NCI-H460 (cell line): ENCODE results near the gene UBE2D2. TPM values are rescaled to one million over a fixed set of nuclear protein-coding genes. Genes with fewer than 3 reads are reported as not detected.
"Not testable (repeated sequence)": the region's sequence is repeated elsewhere in the genome, so short reads cannot be mapped to it uniquely, and the experiment has no call there.

ENCODE experiments used
- DNase-seq: peaks from one replicate; pipeline ENCODE4 v3.0.0-alpha.2; 2016; ENCODE audit warnings: low read depth; ENCODE audit errors: extremely low read depth
- polyA plus RNA-seq: library from polyadenylated mRNA; depleted of rRNA; stranded (reverse); fragments of >200 nt; gene quantifications from 2 replicates; pipeline ENCODE4 v1.2.3, GENCODE V29; 2014; cell fraction: nucleus; rRNA removed
- total RNA-seq: library from RNA; depleted of rRNA; stranded (reverse); fragments of >200 nt; shearing (Covaris generic); gene quantifications from 2 replicates; pipeline ENCODE4 v1.2.3, GENCODE V29; 2014; rRNA removed

The UBE2D2 gene
- total RNA-seq = 126 and 143 TPM in 2 replicates
- polyA plus RNA-seq = 59.9 and 68.6 TPM in 2 replicates

DNA sequence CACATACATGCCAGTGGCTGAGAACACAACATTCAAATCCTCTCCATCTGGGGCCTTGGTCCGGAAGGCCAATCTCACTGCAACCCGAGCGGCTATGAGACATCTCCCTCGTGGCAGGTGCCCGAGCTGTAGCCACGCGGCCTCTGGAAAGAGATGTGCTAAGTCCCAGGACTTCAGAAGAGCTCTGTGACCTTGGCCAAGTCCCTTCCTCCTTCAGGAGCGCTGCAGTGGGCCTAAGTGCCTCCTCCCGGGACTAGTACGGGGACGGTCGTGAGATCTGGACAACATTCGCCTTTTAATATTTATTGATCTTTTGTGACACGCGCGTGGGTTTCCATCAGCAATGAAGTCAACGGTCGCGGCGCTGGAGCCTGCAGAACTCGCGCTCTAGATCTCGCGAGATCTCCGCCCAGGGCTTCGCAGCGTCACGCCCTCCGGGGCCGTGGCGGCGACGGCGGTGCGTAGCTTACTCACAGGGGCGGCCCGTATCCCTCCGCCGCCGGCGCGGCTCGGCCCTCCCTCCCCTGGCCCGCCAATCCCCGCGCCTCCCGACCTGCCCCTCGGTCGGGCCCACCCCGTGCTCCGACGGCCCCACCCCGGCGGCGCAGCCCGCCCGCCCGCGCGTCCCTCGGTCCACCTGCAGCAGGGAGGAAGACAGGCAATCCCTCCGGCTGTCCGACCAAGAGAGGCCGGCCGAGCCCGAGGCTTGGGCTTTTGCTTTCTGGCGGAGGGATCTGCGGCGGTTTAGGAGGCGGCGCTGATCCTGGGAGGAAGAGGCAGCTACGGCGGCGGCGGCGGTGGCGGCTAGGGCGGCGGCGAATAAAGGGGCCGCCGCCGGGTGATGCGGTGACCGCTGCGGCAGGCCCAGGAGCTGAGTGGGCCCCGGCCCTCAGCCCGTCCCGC, at the start of gene UBE2D2:
UBE2D2 (plus strand) TSS at position 588 of the 903 bp plus-strand sequence. CDS start 453 bp downstream, outside the sequence.
- peak; percentile 96 for DNase-seq

GRCh38 chr5:139512786-139513390, 48.3 kb upstream of the UBE2D2 start:
- DNase-seq = no peak

DNA sequence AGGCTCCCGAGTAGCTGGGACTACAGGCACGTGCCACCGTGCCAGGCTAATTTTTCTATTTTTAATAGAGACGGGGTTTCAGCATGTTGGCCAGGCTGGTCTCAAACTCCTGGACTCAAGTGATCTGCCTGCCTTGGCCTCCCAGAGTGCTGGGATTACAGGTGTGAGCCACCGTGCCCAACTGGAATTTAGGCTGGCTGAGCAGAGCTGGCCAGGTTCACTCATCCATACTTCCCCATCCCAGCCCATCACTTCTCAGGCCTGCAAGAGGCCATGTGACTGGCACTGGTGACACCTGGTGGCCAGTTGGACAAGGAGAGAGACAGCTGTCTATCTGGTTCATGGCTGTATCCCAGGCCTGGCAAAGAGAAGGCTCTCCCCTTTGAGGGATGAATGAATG, 47.7 kb upstream of the UBE2D2 start:
- peak; percentile 82 for DNase-seq

GRCh38 chr5:139513852-139514485, 47.2 kb upstream of the UBE2D2 start:
- no peak for DNase-seq

- DNase-seq = no peak
Measured at GRCh38 chr5:139514486-139514856, 46.7 kb upstream of the UBE2D2 start.

DNA sequence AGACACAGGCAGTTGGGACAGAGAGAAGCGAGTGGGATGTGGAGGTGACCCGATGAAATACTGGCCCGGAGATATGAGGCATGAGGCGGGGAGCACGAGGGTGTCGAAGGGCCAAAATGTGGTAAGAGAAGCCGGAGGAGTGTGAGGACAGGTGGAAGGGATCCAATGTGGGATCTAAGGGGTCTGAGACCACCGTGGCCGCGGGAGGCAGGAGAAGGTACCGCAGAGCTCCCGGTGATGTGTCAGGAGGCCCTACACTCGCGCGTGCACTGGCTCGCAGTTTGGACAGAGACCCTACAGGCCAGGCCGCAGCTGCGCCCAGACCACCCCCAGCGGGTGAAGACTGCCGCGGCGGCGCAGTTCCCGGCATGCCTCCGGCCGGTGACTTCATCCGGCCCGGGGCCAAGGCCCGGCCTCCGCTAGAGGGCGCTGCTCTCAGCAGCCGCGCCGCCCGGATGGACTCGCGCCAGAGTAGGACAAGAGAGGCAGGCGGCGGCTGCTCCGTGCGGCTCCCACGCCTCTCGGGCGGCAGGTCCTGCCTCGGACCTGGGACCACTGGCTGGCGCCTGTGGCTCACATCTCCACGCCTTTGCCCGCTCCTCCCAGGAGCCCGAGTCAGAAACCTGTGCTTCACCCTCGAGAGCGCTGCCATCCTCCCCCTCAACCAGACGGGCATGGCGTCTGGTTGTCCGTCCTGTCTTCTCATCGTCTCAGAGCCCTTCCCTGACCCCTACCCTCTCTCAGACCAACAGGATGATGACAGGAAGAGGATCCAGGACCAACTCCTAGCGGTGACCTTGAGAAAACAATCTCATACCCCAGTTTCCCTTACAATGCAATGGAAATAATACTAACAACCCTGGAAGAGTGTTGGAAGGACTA, 43.2 kb upstream of the UBE2D2 start:
- DNase-seq = peak; percentile 84

- DNase-seq = no peak
Measured at GRCh38 chr5:139523635-139524445, 37.3 kb upstream of the UBE2D2 start.

GRCh38 chr5:139524446-139524845, 36.7 kb upstream of the UBE2D2 start:
- DNase-seq = no peak

- no peak for DNase-seq
Measured at GRCh38 chr5:139524940-139525585, 36.1 kb upstream of the UBE2D2 start.

GRCh38 chr5:139525586-139526308, 35.4 kb upstream of the UBE2D2 start:
- not testable (repeated sequence) for DNase-seq

- DNase-seq = not testable (repeated sequence)
Measured at GRCh38 chr5:139526309-139527089, 34.6 kb upstream of the UBE2D2 start.

GRCh38 chr5:139527090-139527470, 34.1 kb upstream of the UBE2D2 start:
- DNase-seq = not testable (repeated sequence)

DNA sequence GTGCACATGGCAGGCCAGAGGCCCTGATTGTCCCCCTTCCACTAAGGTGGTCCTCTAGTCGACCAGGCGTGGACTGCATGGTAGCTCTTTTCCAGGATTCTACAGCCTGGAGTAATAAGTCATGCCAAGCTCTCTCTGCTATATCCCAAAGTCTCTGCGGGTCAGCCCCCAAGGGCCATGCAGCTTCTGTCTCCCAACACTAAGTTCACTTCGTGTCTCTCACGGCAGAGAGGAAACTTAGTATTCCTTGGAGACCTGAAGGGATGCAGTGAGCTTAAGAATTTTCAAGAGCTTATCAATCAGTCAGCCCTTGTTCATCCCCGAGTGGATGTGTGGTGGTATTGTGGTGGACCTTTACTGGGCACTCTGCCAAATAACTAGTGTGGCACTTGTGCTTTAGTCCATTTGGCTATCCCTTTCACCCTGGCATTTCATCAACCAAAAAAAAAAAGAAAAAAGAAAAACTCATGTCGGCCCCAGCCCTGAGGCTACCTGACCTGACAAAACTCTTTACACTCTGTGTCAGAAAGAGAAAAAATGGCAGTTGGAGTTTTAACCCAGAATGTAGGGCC, 33.2 kb upstream of the UBE2D2 start:
- not testable (repeated sequence) for DNase-seq

GRCh38 chr5:139528695-139529094, 32.4 kb upstream of the UBE2D2 start:
- not testable (repeated sequence) for DNase-seq

DNA sequence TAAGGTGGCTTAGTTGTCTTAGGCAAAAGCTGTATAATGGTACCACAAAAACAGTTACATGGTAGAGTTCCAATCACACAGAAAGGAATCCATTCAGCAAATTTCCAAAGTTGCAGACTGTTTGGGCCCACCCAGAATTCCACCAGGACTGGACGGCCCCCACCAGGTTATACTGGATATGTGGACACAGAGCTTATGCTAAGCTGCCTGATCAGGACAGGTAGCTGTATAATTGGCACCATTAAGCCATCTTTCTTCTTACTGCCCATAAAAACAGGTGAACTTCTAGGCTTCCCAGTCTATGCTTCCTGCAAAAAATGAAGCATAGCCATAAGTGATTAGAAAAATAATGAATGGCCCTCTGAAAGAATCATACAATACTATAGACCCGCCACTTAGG, 31.1 kb upstream of the UBE2D2 start:
- DNase-seq = not testable (repeated sequence)

- no peak for DNase-seq
Measured at GRCh38 chr5:139531772-139532169, 29.4 kb upstream of the UBE2D2 start.

DNA sequence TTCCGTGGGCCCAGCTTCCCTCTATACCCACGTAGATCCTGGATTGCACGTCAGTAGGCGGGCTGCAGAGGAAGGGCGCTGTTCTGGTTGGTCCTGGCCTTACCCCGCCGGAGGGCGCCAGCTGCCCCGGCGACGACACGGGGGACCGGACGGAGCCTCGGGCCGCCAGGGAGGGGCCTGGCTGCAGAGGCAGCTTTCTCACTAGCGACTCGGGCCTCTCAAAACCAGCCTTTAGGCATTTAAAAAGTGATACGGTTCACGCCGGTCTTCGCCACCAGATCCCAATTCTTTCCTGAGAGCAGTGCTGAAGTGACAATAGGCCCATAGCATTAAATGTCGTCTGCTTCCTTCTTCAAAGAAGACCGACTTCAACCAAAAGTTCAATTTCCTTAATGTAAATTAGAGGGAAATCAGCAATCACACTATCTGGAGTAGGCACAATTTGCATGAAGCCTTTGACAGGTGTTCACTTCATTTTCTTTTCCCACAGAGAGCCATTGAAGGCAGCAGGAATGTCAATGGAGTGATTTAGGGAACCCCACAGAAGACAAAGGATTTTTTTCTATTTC, 17.6 kb upstream of the UBE2D2 start:
- no peak for DNase-seq
